ENCODE results near the gene HCFC2. TPM values are rescaled to one million over a fixed set of nuclear protein-coding genes. Genes with fewer than 3 reads are reported as not detected.

The HCFC2 gene
- polyA plus RNA-seq, 1 experiment, result 10.4 TPM

GRCh38 chr12:104142543-104142942, 78.2 kb downstream of the HCFC2 start:
- H3K27me3 ChIP-seq (ENCODE audit: control insufficient read depth, insufficient read depth, low read length), result no peaks in the 10 kb centered on the region
- DNase-seq (ENCODE audit: low read depth), result no peak

DNA sequence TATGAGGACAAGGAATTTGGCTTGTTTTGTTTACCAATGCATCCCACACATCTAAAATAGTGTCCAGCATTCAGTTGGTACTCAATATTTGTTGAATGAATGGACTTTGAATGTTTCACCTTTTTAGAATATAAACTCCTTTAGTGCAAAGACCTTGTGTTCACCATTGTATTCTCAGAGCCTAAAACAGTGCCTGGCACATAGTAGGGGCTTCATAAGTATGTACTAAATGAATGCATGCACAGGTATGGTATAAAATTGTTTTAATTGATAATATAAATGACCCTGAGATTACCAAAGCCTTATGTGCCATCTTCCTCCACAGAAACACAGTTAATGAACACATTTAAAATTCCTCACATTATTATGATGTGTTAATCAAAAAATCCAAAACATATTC, 78.7 kb downstream of the HCFC2 start:
- POLR2A ChIA-PET, result no interaction called here
- Histone ChIP-seq H3K27me3 (ENCODE audit: control insufficient read depth, insufficient read depth, low read length) (no peaks in the 10 kb centered on the region), H3K4me3 (ENCODE audit: low read depth, low read length) (no peak overlapping the region), H3K36me3 (ENCODE audit: control insufficient read depth, insufficient read depth, low read length) (no peaks in the 10 kb centered on the region)
- DNase-seq (ENCODE audit: low read depth), result no peak
- CTCF ChIA-PET, result no interaction called here
- no peak for TF ChIP-seq CTCF (IDR thresholded peaks at IDR 0.05; ENCODE audit: insufficient read depth, low read depth, low read length)

More at GRCh38 chr12:104142543-104142942, 78.2 kb downstream of the HCFC2 start:
- H3K4me3 ChIP-seq (ENCODE audit: low read depth, low read length), result no peak overlapping the region
- ChIA-PET CTCF (no interaction called here), POLR2A (no interaction called here)
- TF ChIP-seq CTCF (IDR thresholded peaks at IDR 0.05; ENCODE audit: insufficient read depth, low read depth, low read length), result no peak
- H3K36me3 ChIP-seq (ENCODE audit: control insufficient read depth, insufficient read depth, low read length), result no peaks in the 10 kb centered on the region

DNA sequence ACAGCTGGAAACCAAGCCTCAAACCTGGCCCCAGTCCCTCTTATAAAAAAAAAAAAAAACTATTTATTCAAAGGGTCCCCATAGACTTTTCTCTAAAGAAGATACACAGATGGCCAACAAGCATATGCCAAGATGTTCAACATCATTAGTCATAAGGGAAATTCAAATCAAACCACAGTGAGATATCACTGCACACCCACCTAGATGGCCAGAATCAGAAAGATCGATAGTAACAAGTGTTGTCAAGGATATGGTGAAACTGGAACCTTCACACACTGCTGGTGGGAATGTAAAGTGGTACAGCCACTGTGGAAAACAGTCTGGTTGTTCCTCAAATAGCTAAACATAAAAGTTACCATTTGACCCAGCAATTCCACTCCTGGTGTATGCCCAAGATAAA, 79.6 kb downstream of the HCFC2 start:
- no peak for TF ChIP-seq CTCF (IDR thresholded peaks at IDR 0.05; ENCODE audit: insufficient read depth, low read depth, low read length)
- Histone ChIP-seq H3K4me3 (ENCODE audit: low read depth, low read length) (no peak overlapping the region), H3K36me3 (ENCODE audit: control insufficient read depth, insufficient read depth, low read length) (no peaks in the 10 kb centered on the region), H3K27me3 (ENCODE audit: control insufficient read depth, insufficient read depth, low read length) (no peaks in the 10 kb centered on the region)
- POLR2A ChIA-PET, result interaction anchor here (1.2 kb wide), 1 partner anchor 33 kb away, joined by 4 read pairs; no protein-coding TSS in a partner anchor
- CTCF ChIA-PET, result no interaction called here
- no peak for DNase-seq (ENCODE audit: low read depth)

GRCh38 chr12:104147346-104147745, 83.0 kb downstream of the HCFC2 start:
- ChIA-PET CTCF (interaction anchor here (1.3 kb wide), 1 partner anchor 38 kb away, joined by 5 read pairs; no protein-coding TSS in a partner anchor), POLR2A (no interaction called here)
- DNase-seq (ENCODE audit: low read depth), result no peak
- no peaks in the 10 kb centered on the region; the same call in 1 of the 2 replicates for H3K27me3 ChIP-seq (ENCODE audit: control insufficient read depth, insufficient read depth, low read length)
- no peaks in the 10 kb centered on the region for H3K36me3 ChIP-seq (ENCODE audit: control insufficient read depth, insufficient read depth, low read length)
- TF ChIP-seq CTCF (IDR thresholded peaks at IDR 0.05; ENCODE audit: insufficient read depth, low read depth, low read length), result no peak
- no peak overlapping the region for H3K4me3 ChIP-seq (ENCODE audit: low read depth, low read length)

DNA sequence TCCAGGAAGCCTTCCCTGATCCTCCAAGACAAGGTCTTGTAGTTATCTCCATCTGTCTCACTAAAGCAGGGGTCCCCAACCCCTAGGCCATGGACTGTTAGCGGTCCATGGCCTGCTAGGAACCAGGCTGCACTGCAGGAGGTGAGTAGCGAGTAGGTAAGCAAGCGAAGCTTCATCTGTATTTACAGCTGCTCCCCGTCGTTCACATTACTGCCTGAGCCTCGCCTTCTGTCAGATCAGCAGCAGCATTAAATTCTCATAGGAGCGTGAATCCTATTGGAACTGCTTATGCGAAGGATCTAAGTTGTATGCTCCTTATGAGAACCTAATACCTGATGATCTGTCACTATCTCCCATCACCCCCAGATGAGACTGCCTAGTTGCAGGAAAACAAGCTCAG, 86.1 kb downstream of the HCFC2 start:
- Histone ChIP-seq H3K27me3 (ENCODE audit: control insufficient read depth, insufficient read depth, low read length) (no peaks in the 10 kb centered on the region; the same call in 1 of the 2 replicates), H3K36me3 (ENCODE audit: control insufficient read depth, insufficient read depth, low read length) (no peaks in the 10 kb centered on the region), H3K4me3 (ENCODE audit: low read depth, low read length) (no peak overlapping the region)
- no peak for DNase-seq (ENCODE audit: low read depth)
- POLR2A ChIA-PET, result no interaction called here
- CTCF ChIA-PET, result no interaction called here
- TF ChIP-seq CTCF (IDR thresholded peaks at IDR 0.05; ENCODE audit: insufficient read depth, low read depth, low read length), result no peak

All from BJ (cell line).